Measurements from ENCODE around the gene KIFC1.

The KIFC1 gene

DNA sequence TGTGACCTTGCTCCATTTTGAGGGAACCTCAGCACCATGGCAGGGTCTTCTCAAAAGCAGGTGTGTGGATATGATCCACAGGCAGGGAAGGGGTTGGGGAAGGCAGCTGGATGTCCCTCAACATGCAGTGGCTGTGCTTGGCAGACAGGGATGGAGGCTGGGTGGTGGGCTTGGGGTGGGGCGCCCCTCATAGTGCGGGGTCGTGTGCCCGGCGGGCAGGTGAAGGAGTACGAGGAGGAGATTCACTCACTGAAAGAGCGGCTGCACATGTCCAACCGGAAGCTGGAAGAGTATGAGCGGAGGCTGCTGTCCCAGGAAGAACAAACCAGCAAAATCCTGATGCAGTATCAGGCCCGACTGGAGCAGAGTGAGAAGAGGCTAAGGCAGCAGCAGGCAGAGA, 54.7 kb downstream of the KIFC1 start:
- TF ChIP-seq, protein P1, sequence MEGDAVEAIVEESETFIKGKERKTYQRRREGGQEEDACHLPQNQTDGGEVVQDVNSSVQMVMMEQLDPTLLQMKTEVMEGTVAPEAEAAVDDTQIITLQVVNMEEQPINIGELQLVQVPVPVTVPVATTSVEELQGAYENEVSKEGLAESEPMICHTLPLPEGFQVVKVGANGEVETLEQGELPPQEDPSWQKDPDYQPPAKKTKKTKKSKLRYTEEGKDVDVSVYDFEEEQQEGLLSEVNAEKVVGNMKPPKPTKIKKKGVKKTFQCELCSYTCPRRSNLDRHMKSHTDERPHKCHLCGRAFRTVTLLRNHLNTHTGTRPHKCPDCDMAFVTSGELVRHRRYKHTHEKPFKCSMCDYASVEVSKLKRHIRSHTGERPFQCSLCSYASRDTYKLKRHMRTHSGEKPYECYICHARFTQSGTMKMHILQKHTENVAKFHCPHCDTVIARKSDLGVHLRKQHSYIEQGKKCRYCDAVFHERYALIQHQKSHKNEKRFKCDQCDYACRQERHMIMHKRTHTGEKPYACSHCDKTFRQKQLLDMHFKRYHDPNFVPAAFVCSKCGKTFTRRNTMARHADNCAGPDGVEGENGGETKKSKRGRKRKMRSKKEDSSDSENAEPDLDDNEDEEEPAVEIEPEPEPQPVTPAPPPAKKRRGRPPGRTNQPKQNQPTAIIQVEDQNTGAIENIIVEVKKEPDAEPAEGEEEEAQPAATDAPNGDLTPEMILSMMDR (IDR thresholded peaks at IDR 0.05; ENCODE audit: extremely low read depth, missing control alignments), result no peak
- DNase-seq (ENCODE audit: low spot score), result no peak

DNA sequence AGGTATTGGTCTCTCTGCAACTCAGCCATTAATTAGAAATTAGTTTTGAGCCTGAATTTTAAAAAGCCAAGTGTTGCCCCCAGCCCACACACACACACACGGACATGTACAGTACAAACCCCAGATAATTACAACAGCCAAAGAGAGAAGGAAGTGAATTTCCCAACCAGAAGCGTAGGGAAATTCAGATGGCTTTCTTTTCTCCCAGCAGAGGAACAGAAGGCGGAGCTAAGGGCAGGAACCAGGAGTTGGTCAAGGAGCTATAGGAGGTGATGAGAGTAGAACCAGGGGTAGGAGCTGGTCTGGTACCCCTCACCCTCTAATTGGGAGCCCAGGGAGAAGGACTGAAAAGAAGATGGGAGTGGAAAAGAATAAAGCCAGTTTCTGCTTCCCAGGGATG, 58.8 kb downstream of the KIFC1 start:
- no peak for DNase-seq (ENCODE audit: low spot score)
- TF ChIP-seq, protein P1 (IDR thresholded peaks at IDR 0.05; ENCODE audit: extremely low read depth, missing control alignments), result no peak

DNA sequence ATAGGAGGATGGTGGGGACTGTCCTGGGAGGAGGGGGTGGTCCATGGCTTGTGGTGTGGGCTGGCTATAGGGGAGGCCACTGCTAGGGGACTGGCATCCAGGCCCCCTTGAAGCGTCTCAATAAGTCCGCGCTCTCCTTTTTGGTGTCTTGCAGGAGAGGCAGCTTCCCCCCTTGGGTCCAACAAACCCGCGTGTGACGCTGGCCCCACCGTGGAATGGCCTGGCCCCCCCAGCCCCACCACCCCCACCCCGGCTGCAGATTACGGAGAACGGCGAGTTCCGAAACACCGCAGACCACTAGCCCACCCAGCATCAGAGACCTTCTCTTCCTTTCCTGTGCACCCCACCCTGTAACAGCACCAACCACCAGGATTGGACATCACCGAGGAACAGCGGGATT, 60.0 kb downstream of the KIFC1 start:
- TF ChIP-seq, protein P1 (IDR thresholded peaks at IDR 0.05; ENCODE audit: extremely low read depth, missing control alignments), result no peak
- no peak for DNase-seq (ENCODE audit: low spot score)

DNA sequence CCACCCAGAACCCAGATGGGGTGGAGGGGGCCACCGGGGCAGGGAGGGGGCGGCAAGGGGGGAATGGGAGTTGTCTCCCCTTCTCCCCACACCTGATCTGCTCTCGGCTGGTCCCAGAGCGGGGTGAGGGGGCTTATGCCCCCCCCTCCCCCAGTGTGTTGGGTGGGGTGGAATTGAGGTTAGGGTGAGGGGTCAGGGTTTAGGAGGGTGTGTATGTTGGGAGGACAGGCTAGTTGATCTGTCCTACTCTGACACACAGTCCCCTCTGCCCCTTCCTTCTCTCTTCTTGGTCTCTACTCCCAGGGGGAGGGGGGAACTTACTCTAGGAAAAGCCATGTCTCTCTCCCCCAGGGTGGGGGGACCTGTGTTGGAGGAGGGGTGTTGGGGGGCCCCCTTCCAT, 60.9 kb downstream of the KIFC1 start:
- DNase-seq (ENCODE audit: low spot score), result peak; percentile 20
- TF ChIP-seq, protein P1 (IDR thresholded peaks at IDR 0.05; ENCODE audit: extremely low read depth, missing control alignments), result no peak

DNA sequence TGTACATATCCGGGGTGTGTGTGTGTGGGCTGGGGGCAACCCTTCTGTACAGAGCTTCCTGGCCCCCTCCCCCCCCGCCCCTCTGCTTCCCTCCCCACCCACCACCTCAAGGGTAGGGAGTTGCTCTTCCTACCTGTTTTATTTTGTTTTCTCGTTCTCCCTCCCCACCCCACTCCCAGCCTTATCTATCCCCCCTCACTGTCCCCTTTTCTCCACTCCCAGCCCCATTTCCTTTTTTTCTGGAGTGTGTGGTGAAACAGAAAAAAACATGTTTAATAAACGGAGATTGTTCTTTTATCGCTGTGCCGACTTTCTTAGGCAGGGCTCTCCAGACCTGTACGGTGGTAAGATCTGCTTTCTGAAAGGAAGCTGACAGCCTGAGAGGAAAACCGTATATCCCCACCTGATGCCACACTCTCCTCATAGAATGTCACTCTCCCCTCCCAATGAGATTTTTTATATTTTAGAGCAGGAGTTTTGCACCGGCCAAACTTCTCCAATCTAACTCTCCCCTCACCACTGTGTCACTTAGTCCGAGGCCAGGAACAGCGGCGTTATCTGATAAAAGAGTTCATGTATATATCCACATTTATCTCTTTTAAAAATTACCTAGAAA, 61.9 kb downstream of the KIFC1 start:
- DNase-seq (ENCODE audit: low spot score), result peak; percentile 47
- TF ChIP-seq, protein P1 (IDR thresholded peaks at IDR 0.05; ENCODE audit: extremely low read depth, missing control alignments), result no peak

DNA sequence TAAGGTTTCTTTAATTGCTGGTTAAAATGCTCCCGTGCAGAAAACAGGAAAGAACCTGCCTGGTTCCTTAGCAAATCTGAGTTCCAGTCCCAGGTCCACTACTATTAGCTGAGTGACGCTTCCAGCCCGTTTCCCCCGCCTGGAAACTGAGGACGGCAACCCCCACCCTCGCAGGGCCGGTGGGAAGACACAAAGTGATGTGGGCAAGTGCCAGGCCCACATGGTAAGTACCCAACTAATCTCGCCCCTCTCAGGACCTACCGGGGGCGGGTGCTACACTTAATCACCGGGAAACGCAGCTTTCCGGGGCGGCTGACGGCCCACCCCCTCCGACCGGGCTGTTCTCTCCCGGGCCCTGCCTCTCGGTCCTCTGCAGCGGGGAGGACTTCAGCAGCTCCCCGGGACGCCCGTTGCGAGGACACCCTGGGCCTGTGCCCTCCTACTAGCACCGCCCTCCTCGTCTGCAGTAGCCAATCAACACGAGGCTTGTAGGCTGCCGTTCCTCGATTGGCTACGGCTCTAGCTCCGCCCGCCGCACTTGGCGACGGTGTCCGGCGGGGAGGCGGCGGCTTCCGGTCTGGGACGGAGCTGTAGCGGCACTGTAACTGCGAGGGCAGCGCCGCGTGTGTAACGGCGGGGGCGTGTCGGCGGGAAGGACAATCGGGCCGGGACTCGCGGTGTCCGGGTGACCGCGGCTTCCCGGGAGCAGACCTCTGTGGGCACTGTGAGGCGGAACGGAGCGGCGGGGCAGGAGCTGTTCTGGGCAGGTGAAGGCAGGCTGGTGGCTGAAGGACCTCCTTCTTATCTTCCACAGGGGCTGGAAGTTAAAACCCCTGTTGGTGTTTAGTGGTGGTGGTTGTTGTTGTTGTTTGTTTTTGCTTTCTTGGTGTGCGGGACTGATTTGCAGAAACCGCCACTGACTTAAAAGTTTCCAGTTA, 62.7 kb downstream of the KIFC1 start, which contains the start of gene ZBTB9:
Gene ZBTB9 (plus strand): TSS at position 568 of the 938 bp plus-strand sequence. CDS start 525 bp downstream, outside the sequence.
- TF ChIP-seq, protein P1 (IDR thresholded peaks at IDR 0.05; ENCODE audit: extremely low read depth, missing control alignments), result no peak
- peak; percentile 99 for DNase-seq (ENCODE audit: low spot score)

DNA sequence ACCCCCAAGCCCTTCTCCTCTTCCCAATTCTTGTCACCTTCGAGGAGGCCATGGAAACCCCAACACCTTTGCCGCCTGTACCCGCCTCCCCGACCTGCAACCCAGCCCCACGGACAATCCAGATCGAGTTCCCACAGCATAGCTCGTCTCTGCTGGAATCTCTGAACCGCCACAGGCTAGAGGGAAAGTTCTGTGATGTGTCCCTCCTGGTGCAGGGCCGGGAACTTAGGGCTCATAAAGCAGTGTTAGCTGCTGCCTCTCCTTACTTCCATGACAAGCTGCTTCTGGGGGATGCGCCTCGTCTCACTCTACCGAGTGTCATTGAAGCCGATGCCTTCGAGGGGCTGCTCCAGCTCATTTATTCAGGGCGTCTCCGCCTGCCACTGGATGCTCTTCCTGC, 63.4 kb downstream of the KIFC1 start:
- DNase-seq (ENCODE audit: low spot score), result no peak
- TF ChIP-seq, protein P1 (IDR thresholded peaks at IDR 0.05; ENCODE audit: extremely low read depth, missing control alignments), result no peak
